ENCODE measurements around the gene PKD1. TPM values are rescaled to one million over a fixed set of nuclear protein-coding genes. Genes with fewer than 3 reads are reported as not detected.

PKD1 gene
- polyA plus RNA-seq, 1 donor from 2014 or later, result 176 TPM

DNA sequence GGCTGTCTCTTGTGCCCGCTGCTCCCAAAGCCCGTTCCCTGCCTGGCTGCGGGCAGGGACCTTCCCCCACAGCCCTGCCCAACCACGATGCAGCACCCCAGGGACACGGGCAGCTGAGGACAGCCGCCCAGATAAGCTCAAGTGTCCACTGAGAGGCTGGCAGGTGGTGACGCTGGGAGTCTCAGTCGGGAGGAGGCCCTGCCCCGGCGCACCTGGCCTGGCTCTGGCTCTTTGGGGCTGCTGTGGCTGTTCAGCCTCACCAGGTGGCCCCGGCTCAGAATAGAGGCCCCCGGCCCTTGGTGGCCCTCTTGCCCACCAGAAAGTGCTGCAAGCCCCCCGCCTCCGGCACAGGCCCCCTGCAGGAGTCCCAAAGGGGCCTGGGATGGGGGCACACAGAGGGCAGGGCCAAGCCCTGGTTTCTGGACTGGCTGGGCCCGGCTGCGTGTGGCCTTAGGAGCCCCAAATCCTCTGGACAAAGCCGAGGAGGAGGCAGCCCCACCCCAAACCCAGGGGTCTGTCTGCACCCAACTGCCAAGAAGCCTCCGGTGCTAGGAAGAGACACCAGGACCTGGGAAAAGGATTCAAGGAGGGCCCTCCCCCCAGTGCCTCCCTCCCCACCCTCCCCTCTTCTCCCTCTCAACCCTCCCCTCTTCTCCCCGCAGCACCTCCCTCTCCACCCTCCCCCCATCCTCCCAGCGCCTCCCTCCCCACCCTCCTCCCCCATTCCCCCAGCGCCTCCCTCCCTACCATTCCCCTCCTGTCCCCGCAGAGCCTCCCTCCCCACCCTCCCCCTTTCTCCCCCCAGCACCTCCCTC lies 93.3 kb downstream of the PKD1 start:
- no peaks in the 10 kb centered on the region for H3K79me2 ChIP-seq (replicated peaks; ENCODE audit: insufficient read depth, low read length)
- no peak overlapping the region for H3K4me3 ChIP-seq (ENCODE audit: low read length)
- H4K20me1 ChIP-seq (ENCODE audit: insufficient read depth), result no peaks in the 10 kb centered on the region
- H3F3A ChIP-seq (ENCODE audit: insufficient read depth, low read length, poor library complexity, severe bottlenecking), result no peaks in the 10 kb centered on the region
- no peak overlapping the region for H2AFZ ChIP-seq (ENCODE audit: low read depth, low read length)
- H3K4me2 ChIP-seq (ENCODE audit: low read length), result no peak overlapping the region
- H3K9me2 ChIP-seq (ENCODE audit: insufficient read depth, low read length), result no peaks in the 10 kb centered on the region
- H3K27ac ChIP-seq (ENCODE audit: low read length), result no peak overlapping the region
- H3K9ac ChIP-seq (ENCODE audit: low read length), result no peak overlapping the region
- no peaks in the 10 kb centered on the region for H3K27me3 ChIP-seq (ENCODE audit: insufficient read depth, low read depth, low read length)
- no peak for TF ChIP-seq MXI1 (conservative IDR thresholded peaks at IDR 0.05; ENCODE audit: poor library complexity, severe bottlenecking)
- no peak for TF ChIP-seq POLR2AphosphoS5 (IDR thresholded peaks at IDR 0.05)
- no peak for TF ChIP-seq SMC3 (conservative IDR thresholded peaks at IDR 0.05; ENCODE audit: poor library complexity)
- TF ChIP-seq EZH2 (IDR thresholded peaks at IDR 0.05; ENCODE audit: borderline replicate concordance, insufficient read depth, low read length, poor library complexity, severe bottlenecking), result no peak
- TF ChIP-seq RAD21 (conservative IDR thresholded peaks at IDR 0.05), result no peak
- TF ChIP-seq, protein P1, sequence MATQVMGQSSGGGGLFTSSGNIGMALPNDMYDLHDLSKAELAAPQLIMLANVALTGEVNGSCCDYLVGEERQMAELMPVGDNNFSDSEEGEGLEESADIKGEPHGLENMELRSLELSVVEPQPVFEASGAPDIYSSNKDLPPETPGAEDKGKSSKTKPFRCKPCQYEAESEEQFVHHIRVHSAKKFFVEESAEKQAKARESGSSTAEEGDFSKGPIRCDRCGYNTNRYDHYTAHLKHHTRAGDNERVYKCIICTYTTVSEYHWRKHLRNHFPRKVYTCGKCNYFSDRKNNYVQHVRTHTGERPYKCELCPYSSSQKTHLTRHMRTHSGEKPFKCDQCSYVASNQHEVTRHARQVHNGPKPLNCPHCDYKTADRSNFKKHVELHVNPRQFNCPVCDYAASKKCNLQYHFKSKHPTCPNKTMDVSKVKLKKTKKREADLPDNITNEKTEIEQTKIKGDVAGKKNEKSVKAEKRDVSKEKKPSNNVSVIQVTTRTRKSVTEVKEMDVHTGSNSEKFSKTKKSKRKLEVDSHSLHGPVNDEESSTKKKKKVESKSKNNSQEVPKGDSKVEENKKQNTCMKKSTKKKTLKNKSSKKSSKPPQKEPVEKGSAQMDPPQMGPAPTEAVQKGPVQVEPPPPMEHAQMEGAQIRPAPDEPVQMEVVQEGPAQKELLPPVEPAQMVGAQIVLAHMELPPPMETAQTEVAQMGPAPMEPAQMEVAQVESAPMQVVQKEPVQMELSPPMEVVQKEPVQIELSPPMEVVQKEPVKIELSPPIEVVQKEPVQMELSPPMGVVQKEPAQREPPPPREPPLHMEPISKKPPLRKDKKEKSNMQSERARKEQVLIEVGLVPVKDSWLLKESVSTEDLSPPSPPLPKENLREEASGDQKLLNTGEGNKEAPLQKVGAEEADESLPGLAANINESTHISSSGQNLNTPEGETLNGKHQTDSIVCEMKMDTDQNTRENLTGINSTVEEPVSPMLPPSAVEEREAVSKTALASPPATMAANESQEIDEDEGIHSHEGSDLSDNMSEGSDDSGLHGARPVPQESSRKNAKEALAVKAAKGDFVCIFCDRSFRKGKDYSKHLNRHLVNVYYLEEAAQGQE (IDR thresholded peaks at IDR 0.05; ENCODE audit: borderline replicate concordance), result no peak
- TF ChIP-seq, protein P2, sequence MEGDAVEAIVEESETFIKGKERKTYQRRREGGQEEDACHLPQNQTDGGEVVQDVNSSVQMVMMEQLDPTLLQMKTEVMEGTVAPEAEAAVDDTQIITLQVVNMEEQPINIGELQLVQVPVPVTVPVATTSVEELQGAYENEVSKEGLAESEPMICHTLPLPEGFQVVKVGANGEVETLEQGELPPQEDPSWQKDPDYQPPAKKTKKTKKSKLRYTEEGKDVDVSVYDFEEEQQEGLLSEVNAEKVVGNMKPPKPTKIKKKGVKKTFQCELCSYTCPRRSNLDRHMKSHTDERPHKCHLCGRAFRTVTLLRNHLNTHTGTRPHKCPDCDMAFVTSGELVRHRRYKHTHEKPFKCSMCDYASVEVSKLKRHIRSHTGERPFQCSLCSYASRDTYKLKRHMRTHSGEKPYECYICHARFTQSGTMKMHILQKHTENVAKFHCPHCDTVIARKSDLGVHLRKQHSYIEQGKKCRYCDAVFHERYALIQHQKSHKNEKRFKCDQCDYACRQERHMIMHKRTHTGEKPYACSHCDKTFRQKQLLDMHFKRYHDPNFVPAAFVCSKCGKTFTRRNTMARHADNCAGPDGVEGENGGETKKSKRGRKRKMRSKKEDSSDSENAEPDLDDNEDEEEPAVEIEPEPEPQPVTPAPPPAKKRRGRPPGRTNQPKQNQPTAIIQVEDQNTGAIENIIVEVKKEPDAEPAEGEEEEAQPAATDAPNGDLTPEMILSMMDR (IDR thresholded peaks at IDR 0.05; ENCODE audit: poor library complexity, severe bottlenecking), result no peak
- no peak for TF ChIP-seq EP300 (conservative IDR thresholded peaks at IDR 0.05; ENCODE audit: poor library complexity, severe bottlenecking)
- no peak for TF ChIP-seq TAF1 (IDR thresholded peaks at IDR 0.05; ENCODE audit: low read depth)
- H3K36me3 ChIP-seq (ENCODE audit: insufficient read depth, low read length), result no peaks in the 10 kb centered on the region
- H3K9me3 ChIP-seq (ENCODE audit: low read length), result no peaks in the 10 kb centered on the region

DNA sequence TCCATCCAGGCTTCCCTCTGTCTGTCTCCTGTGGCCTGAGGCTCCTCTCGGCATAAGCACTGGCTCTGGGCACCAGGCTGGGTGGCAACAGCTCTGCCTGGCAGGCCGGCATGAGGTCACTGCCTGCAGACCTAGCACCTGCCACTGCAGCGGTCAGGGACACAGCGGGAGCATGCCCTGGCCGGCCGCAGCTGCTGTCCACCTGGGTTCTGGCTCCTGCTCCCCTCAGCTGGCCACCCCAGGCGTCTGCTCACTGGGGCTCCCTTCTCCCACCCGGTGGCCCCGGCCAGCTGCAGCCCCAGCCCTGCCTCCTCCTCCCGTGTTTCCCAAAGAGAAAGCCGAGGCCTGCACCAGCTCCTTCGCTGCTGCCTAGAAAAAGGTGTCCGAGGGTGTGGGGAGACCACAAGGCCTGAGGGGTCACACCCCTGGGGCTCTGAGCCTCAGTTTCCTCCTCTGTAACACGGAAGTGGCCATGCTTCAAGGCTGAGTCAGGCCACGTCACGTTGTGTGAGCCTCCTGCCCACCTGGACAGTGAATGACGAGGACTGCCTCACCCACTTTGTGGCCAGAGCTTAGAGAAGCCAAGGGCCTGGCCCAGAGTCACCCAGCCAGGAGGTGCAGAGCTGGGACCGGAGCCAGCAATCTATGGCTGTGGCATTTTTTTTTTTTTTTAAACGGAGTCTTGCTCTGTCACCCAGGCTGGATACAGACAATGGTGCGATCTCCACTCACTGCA lies 94.7 kb downstream of the PKD1 start:
- Histone ChIP-seq H3K9me3 (ENCODE audit: low read length) (no peaks in the 10 kb centered on the region), H3K4me3 (ENCODE audit: low read length) (no peak overlapping the region), H4K20me1 (ENCODE audit: insufficient read depth) (no peaks in the 10 kb centered on the region), H3K9me2 (ENCODE audit: insufficient read depth, low read length) (no peaks in the 10 kb centered on the region), H2AFZ (ENCODE audit: low read depth, low read length) (no peak overlapping the region), H3K79me2 (replicated peaks; ENCODE audit: insufficient read depth, low read length) (no peaks in the 10 kb centered on the region), H3F3A (ENCODE audit: insufficient read depth, low read length, poor library complexity, severe bottlenecking) (no peaks in the 10 kb centered on the region), H3K4me2 (ENCODE audit: low read length) (no peak overlapping the region), H3K27me3 (ENCODE audit: insufficient read depth, low read depth, low read length) (no peaks in the 10 kb centered on the region), H3K36me3 (ENCODE audit: insufficient read depth, low read length) (no peaks in the 10 kb centered on the region), H3K9ac (ENCODE audit: low read length) (no peak overlapping the region), H3K27ac (ENCODE audit: low read length) (no peak overlapping the region)
- TF ChIP-seq EZH2 (IDR thresholded peaks at IDR 0.05; ENCODE audit: borderline replicate concordance, insufficient read depth, low read length, poor library complexity, severe bottlenecking) (no peak), EP300 (conservative IDR thresholded peaks at IDR 0.05; ENCODE audit: poor library complexity, severe bottlenecking) (no peak), SMC3 (conservative IDR thresholded peaks at IDR 0.05; ENCODE audit: poor library complexity) (no peak), MXI1 (conservative IDR thresholded peaks at IDR 0.05; ENCODE audit: poor library complexity, severe bottlenecking) (no peak)
- TF ChIP-seq, protein P1 (IDR thresholded peaks at IDR 0.05; ENCODE audit: borderline replicate concordance), result no peak
- TF ChIP-seq, protein P2 (IDR thresholded peaks at IDR 0.05; ENCODE audit: poor library complexity, severe bottlenecking), result no peak

Data from neural cell (in vitro differentiated cells).